ENCODE results near the gene ARHGEF28. TPM values are rescaled to one million over a fixed set of nuclear protein-coding genes. Genes with fewer than 3 reads are reported as not detected.
A peak's percentile ranks its signal among the peaks of the same experiment; 100 is the strongest.

ARHGEF28 gene
- total RNA-seq, 4 donors from 2014 or later, result 0.52 to 1.2 (median 0.98) TPM

DNA sequence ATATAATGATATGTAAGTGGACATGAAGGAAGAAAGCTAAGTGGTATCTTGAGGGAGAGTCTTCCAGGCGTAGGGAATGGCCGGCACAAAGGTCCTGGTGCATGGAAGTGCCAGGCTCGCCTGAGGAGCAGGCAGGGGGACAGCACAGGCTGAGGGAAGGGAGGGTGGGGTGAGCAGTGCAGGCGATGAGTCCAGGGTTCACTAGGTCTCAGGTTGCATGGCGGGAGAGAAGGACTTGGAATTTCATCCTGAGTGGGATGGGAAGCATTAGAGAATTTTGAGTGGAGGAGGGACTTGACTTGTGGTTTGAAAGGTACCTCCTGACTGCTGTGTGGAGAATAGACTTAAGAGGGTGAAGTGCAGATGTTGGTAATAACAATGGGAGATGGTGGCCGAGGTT is 268.9 kb downstream of the ARHGEF28 start:
- H3K27ac ChIP-seq, result no peak overlapping the region
- H3K27me3 ChIP-seq, result no peaks in the 10 kb centered on the region
- H3K4me1 ChIP-seq, result no peaks in the 10 kb centered on the region
- intact Hi-C loops (cut with DNase I; ENCODE audit: low total_unique reads) (no loop called here), in situ Hi-C loops (cut with MboI; ENCODE audit: low sequenced_read_pairs in 4 of 4) (no loop called here)
- no peak overlapping the region for H3K4me3 ChIP-seq
- TF ChIP-seq, protein P1, sequence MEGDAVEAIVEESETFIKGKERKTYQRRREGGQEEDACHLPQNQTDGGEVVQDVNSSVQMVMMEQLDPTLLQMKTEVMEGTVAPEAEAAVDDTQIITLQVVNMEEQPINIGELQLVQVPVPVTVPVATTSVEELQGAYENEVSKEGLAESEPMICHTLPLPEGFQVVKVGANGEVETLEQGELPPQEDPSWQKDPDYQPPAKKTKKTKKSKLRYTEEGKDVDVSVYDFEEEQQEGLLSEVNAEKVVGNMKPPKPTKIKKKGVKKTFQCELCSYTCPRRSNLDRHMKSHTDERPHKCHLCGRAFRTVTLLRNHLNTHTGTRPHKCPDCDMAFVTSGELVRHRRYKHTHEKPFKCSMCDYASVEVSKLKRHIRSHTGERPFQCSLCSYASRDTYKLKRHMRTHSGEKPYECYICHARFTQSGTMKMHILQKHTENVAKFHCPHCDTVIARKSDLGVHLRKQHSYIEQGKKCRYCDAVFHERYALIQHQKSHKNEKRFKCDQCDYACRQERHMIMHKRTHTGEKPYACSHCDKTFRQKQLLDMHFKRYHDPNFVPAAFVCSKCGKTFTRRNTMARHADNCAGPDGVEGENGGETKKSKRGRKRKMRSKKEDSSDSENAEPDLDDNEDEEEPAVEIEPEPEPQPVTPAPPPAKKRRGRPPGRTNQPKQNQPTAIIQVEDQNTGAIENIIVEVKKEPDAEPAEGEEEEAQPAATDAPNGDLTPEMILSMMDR (IDR thresholded peaks at IDR 0.05 in 4 of 5, conservative IDR thresholded peaks at IDR 0.05 in 1 of 5), result no peak
- TF ChIP-seq POLR2A (IDR thresholded peaks at IDR 0.05), result no peak
- no peaks in the 10 kb centered on the region for H3K9me3 ChIP-seq
- no peaks in the 10 kb centered on the region for H3K36me3 ChIP-seq
- ATAC-seq (no peak), DNase-seq (no peak)

DNA sequence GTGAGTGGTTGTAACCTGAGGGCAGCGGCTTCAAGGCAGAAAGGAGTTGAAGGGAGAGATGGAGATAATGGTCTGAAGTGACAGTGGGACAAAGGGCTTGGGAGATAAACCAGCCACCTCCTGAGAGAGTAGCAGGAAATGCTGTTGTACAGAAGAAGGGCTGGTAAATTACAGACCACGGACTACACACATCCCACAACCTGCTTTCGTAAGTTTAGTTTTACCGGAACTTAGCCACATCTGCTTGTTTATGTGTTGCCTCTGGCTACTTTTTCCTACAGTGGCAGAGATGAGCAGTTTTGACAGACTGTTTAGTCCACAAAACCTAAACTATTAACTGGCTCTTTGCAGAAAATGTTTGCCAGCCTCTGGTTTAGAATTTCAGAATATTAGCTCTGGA is 269.5 kb downstream of the ARHGEF28 start:
- in situ Hi-C loops (cut with MboI; ENCODE audit: low sequenced_read_pairs in 4 of 4) (no loop called here), intact Hi-C loops (cut with DNase I; ENCODE audit: low total_unique reads) (no loop called here)
- H3K27ac ChIP-seq, result no peak overlapping the region
- H3K9me3 ChIP-seq, result no peaks in the 10 kb centered on the region
- H3K36me3 ChIP-seq, result no peaks in the 10 kb centered on the region
- no peak overlapping the region for H3K4me3 ChIP-seq
- no peak for DNase-seq
- no peak for ATAC-seq
- no peaks in the 10 kb centered on the region for H3K4me1 ChIP-seq
- TF ChIP-seq, protein P1 (IDR thresholded peaks at IDR 0.05 in 4 of 5, conservative IDR thresholded peaks at IDR 0.05 in 1 of 5), result no peak
- no peak for TF ChIP-seq POLR2A (IDR thresholded peaks at IDR 0.05)
- no peaks in the 10 kb centered on the region for H3K27me3 ChIP-seq

- in situ Hi-C loops (cut with MboI; ENCODE audit: low sequenced_read_pairs in 4 of 4) (no loop called here), intact Hi-C loops (cut with DNase I; ENCODE audit: low total_unique reads) (no loop called here)
- Histone ChIP-seq H3K4me3 (no peak overlapping the region), H3K4me1 (no peaks in the 10 kb centered on the region), H3K27me3 (no peaks in the 10 kb centered on the region), H3K27ac (no peak overlapping the region), H3K36me3 (no peaks in the 10 kb centered on the region), H3K9me3 (no peaks in the 10 kb centered on the region)
- no peak for ATAC-seq
- no peak for DNase-seq
- TF ChIP-seq POLR2A (IDR thresholded peaks at IDR 0.05), result no peak
- TF ChIP-seq, protein P1 (IDR thresholded peaks at IDR 0.05 in 4 of 5, conservative IDR thresholded peaks at IDR 0.05 in 1 of 5), result no peak
Observed at GRCh38 chr5:73896097-73896496, 270.1 kb downstream of the ARHGEF28 start.

DNA sequence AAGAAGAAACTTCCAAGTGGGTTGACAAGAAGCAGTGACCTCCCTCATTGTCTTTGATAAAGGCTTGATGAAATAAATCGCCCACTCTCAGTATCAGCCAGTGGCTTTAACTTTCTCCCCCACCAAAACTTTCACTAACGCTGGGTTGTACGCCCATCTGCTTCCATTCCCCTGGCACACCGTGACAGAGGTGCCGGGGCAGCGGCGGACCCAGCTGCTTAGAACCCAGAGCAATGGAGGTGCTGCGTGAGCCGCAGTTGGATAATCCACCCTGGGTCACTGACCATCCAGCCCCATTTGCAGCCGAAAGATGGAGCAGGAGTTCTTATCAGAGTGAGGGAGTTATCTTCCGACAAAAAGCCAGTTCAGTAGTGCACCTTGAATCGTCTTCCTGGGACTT is 270.7 kb downstream of the ARHGEF28 start:
- ATAC-seq, result no peak
- H3K9me3 ChIP-seq, result no peaks in the 10 kb centered on the region
- intact Hi-C loops (cut with DNase I; ENCODE audit: low total_unique reads) (no loop called here), in situ Hi-C loops (cut with MboI; ENCODE audit: low sequenced_read_pairs in 4 of 4) (no loop called here)
- TF ChIP-seq POLR2A (IDR thresholded peaks at IDR 0.05), result no peak
- TF ChIP-seq, protein P1 (IDR thresholded peaks at IDR 0.05 in 4 of 5, conservative IDR thresholded peaks at IDR 0.05 in 1 of 5), result no peak
- no peaks in the 10 kb centered on the region for H3K4me1 ChIP-seq
- no peaks in the 10 kb centered on the region for H3K27me3 ChIP-seq
- no peaks in the 10 kb centered on the region for H3K36me3 ChIP-seq
- H3K27ac ChIP-seq, result no peak overlapping the region
- no peak for DNase-seq
- H3K4me3 ChIP-seq, result no peak overlapping the region

GRCh38 chr5:73897893-73898292 is 271.9 kb downstream of the ARHGEF28 start:
- Histone ChIP-seq H3K27me3 (no peaks in the 10 kb centered on the region), H3K4me1 (peaks cover 0 to 2% of the 10 kb centered on the region in 2 donors), H3K36me3 (no peaks in the 10 kb centered on the region), H3K9me3 (no peaks in the 10 kb centered on the region), H3K4me3 (no peak overlapping the region), H3K27ac (peak overlapping the region in 1 of 4 donors; percentile 27)
- intact Hi-C loops (cut with DNase I; ENCODE audit: low total_unique reads) (no loop called here), in situ Hi-C loops (cut with MboI; ENCODE audit: low sequenced_read_pairs in 4 of 4) (no loop called here)
- peak; percentile 69 to 71 for ATAC-seq
- TF ChIP-seq POLR2A (IDR thresholded peaks at IDR 0.05), result no peak
- TF ChIP-seq, protein P1 (IDR thresholded peaks at IDR 0.05 in 4 of 5, conservative IDR thresholded peaks at IDR 0.05 in 1 of 5), result no peak
- DNase-seq, result peak; percentile 17 to 38
